Measurements from ENCODE around the gene LAMA3. TPM values are rescaled to one million over a fixed set of nuclear protein-coding genes. Genes with fewer than 3 reads are reported as not detected.

LAMA3 gene
- total RNA-seq, 1 donor from 2014 or later = 0.47 TPM

- no peaks in the 10 kb centered on the region for H3K9me3 ChIP-seq (ENCODE audit: low read depth)
- TF ChIP-seq, protein P1, sequence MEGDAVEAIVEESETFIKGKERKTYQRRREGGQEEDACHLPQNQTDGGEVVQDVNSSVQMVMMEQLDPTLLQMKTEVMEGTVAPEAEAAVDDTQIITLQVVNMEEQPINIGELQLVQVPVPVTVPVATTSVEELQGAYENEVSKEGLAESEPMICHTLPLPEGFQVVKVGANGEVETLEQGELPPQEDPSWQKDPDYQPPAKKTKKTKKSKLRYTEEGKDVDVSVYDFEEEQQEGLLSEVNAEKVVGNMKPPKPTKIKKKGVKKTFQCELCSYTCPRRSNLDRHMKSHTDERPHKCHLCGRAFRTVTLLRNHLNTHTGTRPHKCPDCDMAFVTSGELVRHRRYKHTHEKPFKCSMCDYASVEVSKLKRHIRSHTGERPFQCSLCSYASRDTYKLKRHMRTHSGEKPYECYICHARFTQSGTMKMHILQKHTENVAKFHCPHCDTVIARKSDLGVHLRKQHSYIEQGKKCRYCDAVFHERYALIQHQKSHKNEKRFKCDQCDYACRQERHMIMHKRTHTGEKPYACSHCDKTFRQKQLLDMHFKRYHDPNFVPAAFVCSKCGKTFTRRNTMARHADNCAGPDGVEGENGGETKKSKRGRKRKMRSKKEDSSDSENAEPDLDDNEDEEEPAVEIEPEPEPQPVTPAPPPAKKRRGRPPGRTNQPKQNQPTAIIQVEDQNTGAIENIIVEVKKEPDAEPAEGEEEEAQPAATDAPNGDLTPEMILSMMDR (IDR thresholded peaks at IDR 0.05) = no peak
- no peak for TF ChIP-seq EZH2phosphoT487 (IDR thresholded peaks at IDR 0.05)
- no peak for TF ChIP-seq EZH2 (IDR thresholded peaks at IDR 0.05)
- H3K36me3 ChIP-seq = no peaks in the 10 kb centered on the region
- H3F3A ChIP-seq (ENCODE audit: low read depth) = no peaks in the 10 kb centered on the region
- H3K4me2 ChIP-seq = no peak overlapping the region
- H2AFZ ChIP-seq (replicated peaks) = no peak overlapping the region
- H3K79me2 ChIP-seq (ENCODE audit: low read depth) = no peaks in the 10 kb centered on the region
- peaks cover 13% of the 10 kb centered on the region for H3K27me3 Mint-ChIP-seq (ENCODE audit: insufficient read depth, low read depth)
- no peak for DNase-seq (ENCODE audit: low spot score)
- no peak overlapping the region for H3K27ac ChIP-seq
- no peak overlapping the region for H3K4me3 ChIP-seq
- no peak overlapping the region for H3K27ac Mint-ChIP-seq
- peaks cover 7% of the 10 kb centered on the region for H3K4me1 ChIP-seq
- no peak overlapping the region for H3K4me3 Mint-ChIP-seq
- H3K9ac ChIP-seq = no peak overlapping the region
- no peaks in the 10 kb centered on the region for H3K27me3 ChIP-seq
- H3K9me3 Mint-ChIP-seq = no peaks in the 10 kb centered on the region
- H4K20me1 ChIP-seq (ENCODE audit: low read depth) = no peaks in the 10 kb centered on the region
- no peaks in the 10 kb centered on the region for H3K36me3 Mint-ChIP-seq
- H3K4me1 Mint-ChIP-seq = peaks cover 11% of the 10 kb centered on the region
Observed at GRCh38 chr18:23857164-23857552, 167.9 kb downstream of the LAMA3 start.

- no peaks in the 10 kb centered on the region for H3K9me3 ChIP-seq (ENCODE audit: low read depth)
- H3K36me3 ChIP-seq = no peaks in the 10 kb centered on the region
- H3K4me1 Mint-ChIP-seq = peaks cover 15% of the 10 kb centered on the region
- no peaks in the 10 kb centered on the region for H3K27me3 ChIP-seq
- H3K4me3 ChIP-seq = no peak overlapping the region
- H3K4me2 ChIP-seq = no peak overlapping the region
- H3K4me3 Mint-ChIP-seq = no peak overlapping the region
- H3K27ac Mint-ChIP-seq = no peak overlapping the region
- TF ChIP-seq, protein P1 (IDR thresholded peaks at IDR 0.05) = no peak
- TF ChIP-seq EZH2phosphoT487 (IDR thresholded peaks at IDR 0.05) = no peak
- TF ChIP-seq EZH2 (IDR thresholded peaks at IDR 0.05) = no peak
- DNase-seq (ENCODE audit: low spot score) = no peak
- H3K9me3 Mint-ChIP-seq = no peaks in the 10 kb centered on the region
- no peaks in the 10 kb centered on the region for H3K36me3 Mint-ChIP-seq
- no peak overlapping the region for H2AFZ ChIP-seq (replicated peaks)
- no peak overlapping the region for H3K9ac ChIP-seq
- H3K4me1 ChIP-seq = peaks cover 8% of the 10 kb centered on the region
- H4K20me1 ChIP-seq (ENCODE audit: low read depth) = no peaks in the 10 kb centered on the region
- H3F3A ChIP-seq (ENCODE audit: low read depth) = no peaks in the 10 kb centered on the region
- H3K79me2 ChIP-seq (ENCODE audit: low read depth) = no peaks in the 10 kb centered on the region
- H3K27me3 Mint-ChIP-seq (ENCODE audit: insufficient read depth, low read depth) = peaks cover 9% of the 10 kb centered on the region
- H3K27ac ChIP-seq = no peak overlapping the region
Observed at GRCh38 chr18:23857756-23858155, 168.5 kb downstream of the LAMA3 start.

DNA sequence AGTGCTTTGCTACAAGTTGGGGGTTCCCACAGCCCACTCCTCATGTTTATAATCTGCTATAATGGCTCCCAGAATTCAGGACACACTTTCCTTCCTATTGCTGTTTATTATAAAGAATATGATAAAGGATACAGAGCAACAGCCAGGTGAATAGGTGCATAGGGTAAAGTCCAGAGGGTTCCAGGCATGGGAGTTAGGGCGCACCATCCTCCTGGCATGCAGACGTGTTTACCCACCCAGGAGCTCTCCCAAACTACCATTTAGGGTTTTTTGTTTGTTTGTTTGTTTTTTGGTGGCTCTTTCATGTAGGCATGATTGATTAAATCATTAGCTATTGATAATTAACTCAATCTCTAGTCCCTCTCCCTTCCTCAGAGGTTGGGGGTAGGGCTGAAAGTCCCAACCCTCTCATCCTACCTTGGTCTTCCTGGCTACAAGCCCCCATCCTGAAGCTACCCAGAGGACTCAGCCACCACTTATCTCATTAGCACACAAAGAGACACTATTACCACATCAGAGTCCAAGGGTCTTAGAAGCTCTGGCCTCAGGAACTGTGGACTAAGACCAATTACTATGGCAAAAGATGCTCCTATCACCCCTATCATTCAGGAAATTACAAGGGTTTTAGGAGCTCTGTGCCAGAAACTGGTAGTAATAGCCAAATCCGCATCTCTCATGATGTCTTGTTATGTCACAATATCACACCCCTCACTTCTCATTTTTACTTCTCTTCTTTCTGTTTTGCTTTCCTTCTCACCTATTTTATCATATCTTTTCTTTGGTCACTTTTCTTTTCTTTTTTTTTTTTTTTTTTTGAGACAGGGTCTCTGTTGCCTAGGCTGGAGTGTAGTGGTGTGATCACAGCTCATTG lies 170.4 kb downstream of the LAMA3 start:
- Mint-ChIP-seq H3K27ac (no peak overlapping the region), H3K4me1 (peaks cover 17% of the 10 kb centered on the region), H3K4me3 (peak overlapping the region; percentile 3), H3K27me3 (ENCODE audit: insufficient read depth, low read depth) (peaks cover 7% of the 10 kb centered on the region), H3K36me3 (no peaks in the 10 kb centered on the region), H3K9me3 (no peaks in the 10 kb centered on the region)
- Histone ChIP-seq H3F3A (ENCODE audit: low read depth) (no peaks in the 10 kb centered on the region), H4K20me1 (ENCODE audit: low read depth) (no peaks in the 10 kb centered on the region), H3K4me2 (no peak overlapping the region), H3K36me3 (no peaks in the 10 kb centered on the region), H3K4me1 (peaks cover 8% of the 10 kb centered on the region), H3K9ac (no peak overlapping the region), H3K27ac (no peak overlapping the region), H3K4me3 (no peak overlapping the region), H3K27me3 (no peaks in the 10 kb centered on the region), H3K9me3 (ENCODE audit: low read depth) (no peaks in the 10 kb centered on the region), H3K79me2 (ENCODE audit: low read depth) (no peaks in the 10 kb centered on the region), H2AFZ (replicated peaks) (no peak overlapping the region)
- DNase-seq (ENCODE audit: low spot score) = no peak
- TF ChIP-seq EZH2 (IDR thresholded peaks at IDR 0.05) (no peak), EZH2phosphoT487 (IDR thresholded peaks at IDR 0.05) (no peak)
- TF ChIP-seq, protein P1 (IDR thresholded peaks at IDR 0.05) = no peak

Measured in neural progenitor cell (in vitro differentiated cells).